MG63 (cell line): ENCODE measurements around the gene WASHC1. TPM values are rescaled to one million over a fixed set of nuclear protein-coding genes. Genes with fewer than 3 reads are reported as not detected.
"Not testable (repeated sequence)": the region's sequence is repeated elsewhere in the genome, so short reads cannot be mapped to it uniquely, and the experiment has no call there.

Experiments used
- DNase-seq: peaks from one replicate; pipeline ENCODE4 v3.0.0-alpha.2; 2020
- H3K27me3 ChIP-seq: fragments of 250-450 bp; sonication (Bioruptor Pico); 2 replicates; pipeline ENCODE4 v1.5.1; 2020; ENCODE audit warnings: mild to moderate bottlenecking, moderate library complexity
- H3K36me3 ChIP-seq: fragments of 250-450 bp; sonication (Bioruptor Pico); 2 replicates; pipeline ENCODE4 v1.5.1; 2020; ENCODE audit warnings: mild to moderate bottlenecking, moderate library complexity
- H3K4me3 ChIP-seq: fragments of 250-450 bp; sonication (Bioruptor Pico); 2 replicates; pipeline ENCODE4 v1.5.1; 2020; ENCODE audit warnings: mild to moderate bottlenecking, moderate library complexity
- H3K9me3 ChIP-seq: fragments of 250-450 bp; sonication (Bioruptor Pico); 2 replicates; pipeline ENCODE4 v1.5.1; 2020; ENCODE audit warnings: mild to moderate bottlenecking, moderate library complexity
- total RNA-seq: library from RNA; depleted of rRNA; stranded (reverse); fragments of >200 nt; shearing (Covaris generic); gene quantifications from 2 replicates; pipeline ENCODE4 v1.2.3, GENCODE V29; 2014; ENCODE audit warnings: low replicate concordance; rRNA removed

The WASHC1 gene
- total RNA-seq = 0.42 and 4.1 TPM in 2 replicates

GRCh38 chr9:29356-29755 is at the start of gene WASHC1:
Gene WASHC1, minus strand, starts transcription at chr9:29456. Its CDS starts 4,457 bp downstream, at chr9:24999.
- peak within 1 kb of the TSS; percentile 29; the same call in 1 of the 2 replicates for H3K4me3 ChIP-seq
- DNase-seq = not testable (repeated sequence)

GRCh38 chr9:78333-78732 is 49.1 kb upstream of the WASHC1 start:
- H3K9me3 ChIP-seq, H3K27me3 ChIP-seq, DNase-seq, H3K4me3 ChIP-seq, H3K36me3 ChIP-seq: not testable (repeated sequence)

More at GRCh38 chr9:29356-29755, at the start of gene WASHC1:
- H3K9me3 ChIP-seq, H3K36me3 ChIP-seq, H3K27me3 ChIP-seq: not testable (repeated sequence)

GRCh38 chr9:76389-76788 is 47.1 kb upstream of the WASHC1 start:
- H3K27me3 ChIP-seq, DNase-seq, H3K4me3 ChIP-seq, H3K36me3 ChIP-seq, H3K9me3 ChIP-seq: not testable (repeated sequence)

- not testable (repeated sequence) for H3K27me3 ChIP-seq, H3K36me3 ChIP-seq, H3K9me3 ChIP-seq
- DNase-seq = peak; percentile 39
- H3K4me3 ChIP-seq = peak overlapping the region; percentile 35
Measured at GRCh38 chr9:73900-74525, 44.8 kb upstream of the WASHC1 start.

- not testable (repeated sequence) for H3K9me3 ChIP-seq, H3K36me3 ChIP-seq, H3K27me3 ChIP-seq
- DNase-seq = peak; percentile 18
- peak overlapping the region; percentile 35 for H3K4me3 ChIP-seq
Measured at GRCh38 chr9:73076-73899, 44.0 kb upstream of the WASHC1 start.

GRCh38 chr9:63031-63629 is 33.9 kb upstream of the WASHC1 start:
- H3K9me3 ChIP-seq, H3K36me3 ChIP-seq, H3K27me3 ChIP-seq, H3K4me3 ChIP-seq, DNase-seq: not testable (repeated sequence)

- H3K27me3 ChIP-seq, H3K36me3 ChIP-seq, H3K4me3 ChIP-seq, H3K9me3 ChIP-seq, DNase-seq: not testable (repeated sequence)
Measured at GRCh38 chr9:52678-53077, 23.4 kb upstream of the WASHC1 start.

- not testable (repeated sequence) for H3K9me3 ChIP-seq, H3K4me3 ChIP-seq, H3K36me3 ChIP-seq, DNase-seq, H3K27me3 ChIP-seq
Measured at GRCh38 chr9:48190-48842, 19.1 kb upstream of the WASHC1 start.

- not testable (repeated sequence) for H3K27me3 ChIP-seq, H3K36me3 ChIP-seq, DNase-seq, H3K9me3 ChIP-seq, H3K4me3 ChIP-seq
Measured at GRCh38 chr9:46639-47271, 17.5 kb upstream of the WASHC1 start.

GRCh38 chr9:46164-46563 is 16.9 kb upstream of the WASHC1 start:
- not testable (repeated sequence) for H3K9me3 ChIP-seq, DNase-seq

GRCh38 chr9:45180-45878 is 16.1 kb upstream of the WASHC1 start:
- not testable (repeated sequence) for H3K27me3 ChIP-seq, H3K36me3 ChIP-seq, H3K9me3 ChIP-seq, H3K4me3 ChIP-seq, DNase-seq

More at GRCh38 chr9:46164-46563, 16.9 kb upstream of the WASHC1 start:
- not testable (repeated sequence) for H3K4me3 ChIP-seq, H3K36me3 ChIP-seq, H3K27me3 ChIP-seq

- H3K9me3 ChIP-seq, H3K27me3 ChIP-seq, H3K36me3 ChIP-seq, DNase-seq, H3K4me3 ChIP-seq: not testable (repeated sequence)
Measured at GRCh38 chr9:44416-44815, 15.2 kb upstream of the WASHC1 start.

- not testable (repeated sequence) for DNase-seq, H3K36me3 ChIP-seq, H3K9me3 ChIP-seq, H3K27me3 ChIP-seq, H3K4me3 ChIP-seq
Measured at GRCh38 chr9:43636-44035, 14.4 kb upstream of the WASHC1 start.

- not testable (repeated sequence) for DNase-seq
Measured at GRCh38 chr9:43116-43515, 13.9 kb upstream of the WASHC1 start.

GRCh38 chr9:41819-42218 is 12.6 kb upstream of the WASHC1 start:
- not testable (repeated sequence) for H3K27me3 ChIP-seq, H3K4me3 ChIP-seq, H3K9me3 ChIP-seq, DNase-seq, H3K36me3 ChIP-seq

More at GRCh38 chr9:43116-43515, 13.9 kb upstream of the WASHC1 start:
- not testable (repeated sequence) for H3K27me3 ChIP-seq, H3K4me3 ChIP-seq, H3K9me3 ChIP-seq, H3K36me3 ChIP-seq

GRCh38 chr9:41261-41676 is 12.0 kb upstream of the WASHC1 start:
- H3K27me3 ChIP-seq, H3K9me3 ChIP-seq, H3K36me3 ChIP-seq, H3K4me3 ChIP-seq, DNase-seq: not testable (repeated sequence)
